T-helper 1 cell treated with Interleukin-12 subunit alpha and Interleukin-12 subunit beta and Interleukin-4 antibody, amounts not matched to agents 30 μg/mL and 1 μg/mL, for 36 hours (primary cell): Measurements from ENCODE around the gene PACSIN2.

Experiments
- H3K27ac Mint-ChIP-seq: one replicate; pipeline ENCODE4 v1.8.0; 2021; ENCODE audit warnings: mild to moderate bottlenecking, mixed read lengths
- H3K27me3 Mint-ChIP-seq: one replicate; pipeline ENCODE4 v1.8.0; 2021; ENCODE audit warnings: low read depth, mixed read lengths
- H3K36me3 Mint-ChIP-seq: one replicate; pipeline ENCODE4 v1.8.0; 2021; ENCODE audit warnings: low read depth, mixed read lengths
- H3K4me1 Mint-ChIP-seq: one replicate; pipeline ENCODE4 v1.8.0; 2021; ENCODE audit warnings: low read depth, mixed read lengths
- H3K4me3 Mint-ChIP-seq: one replicate; pipeline ENCODE4 v1.8.0; 2021; ENCODE audit warnings: mild to moderate bottlenecking, moderate library complexity, mixed read lengths
- H3K9me3 Mint-ChIP-seq: one replicate; pipeline ENCODE4 v1.8.0; 2021; ENCODE audit warnings: mixed read lengths

Gene PACSIN2

GRCh38 chr22:43014869-43015676 lies at the start of gene PACSIN2:
Gene PACSIN2 (minus strand): TSS chr22:43015149. CDS start chr22:42912080, 103,069 bp downstream.
- H3K36me3 Mint-ChIP-seq = no peaks in the 10 kb centered on the region
- no peaks in the 10 kb centered on the region for H3K9me3 Mint-ChIP-seq
- peaks cover 9% of the 10 kb centered on the region for H3K27me3 Mint-ChIP-seq
- H3K4me3 Mint-ChIP-seq = peak within 1 kb of the TSS; percentile 90
- peaks cover 20% of the 10 kb centered on the region for H3K4me1 Mint-ChIP-seq
- peak within 1 kb of the TSS; percentile 78 for H3K27ac Mint-ChIP-seq

- Mint-ChIP-seq H3K9me3 (no peaks in the 10 kb centered on the region), H3K4me3 (no peak overlapping the region), H3K27me3 (no peaks in the 10 kb centered on the region), H3K36me3 (peaks cover 3% of the 10 kb centered on the region), H3K4me1 (no peaks in the 10 kb centered on the region), H3K27ac (no peak overlapping the region)
Measured at GRCh38 chr22:43060183-43060582, 45.2 kb upstream of the PACSIN2 start.

GRCh38 chr22:43057641-43058040 lies 42.7 kb upstream of the PACSIN2 start:
- Mint-ChIP-seq H3K9me3 (no peaks in the 10 kb centered on the region), H3K4me1 (no peaks in the 10 kb centered on the region), H3K4me3 (no peak overlapping the region), H3K27me3 (no peaks in the 10 kb centered on the region), H3K27ac (no peak overlapping the region), H3K36me3 (no peaks in the 10 kb centered on the region)

- Mint-ChIP-seq H3K4me3 (no peak overlapping the region), H3K27me3 (no peaks in the 10 kb centered on the region), H3K4me1 (no peaks in the 10 kb centered on the region), H3K9me3 (no peaks in the 10 kb centered on the region), H3K27ac (no peak overlapping the region), H3K36me3 (no peaks in the 10 kb centered on the region)
Measured at GRCh38 chr22:43053176-43053575, 38.2 kb upstream of the PACSIN2 start.

GRCh38 chr22:43050995-43051394 lies 36.0 kb upstream of the PACSIN2 start:
- Mint-ChIP-seq H3K4me3 (no peak overlapping the region), H3K4me1 (no peaks in the 10 kb centered on the region), H3K27me3 (no peaks in the 10 kb centered on the region), H3K27ac (no peak overlapping the region), H3K9me3 (no peaks in the 10 kb centered on the region), H3K36me3 (no peaks in the 10 kb centered on the region)

GRCh38 chr22:43047605-43048004 lies 32.7 kb upstream of the PACSIN2 start:
- Mint-ChIP-seq H3K4me1 (no peaks in the 10 kb centered on the region), H3K27ac (no peak overlapping the region), H3K4me3 (no peak overlapping the region), H3K27me3 (no peaks in the 10 kb centered on the region), H3K9me3 (no peaks in the 10 kb centered on the region), H3K36me3 (no peaks in the 10 kb centered on the region)

GRCh38 chr22:43044290-43044712 lies 29.4 kb upstream of the PACSIN2 start:
- Mint-ChIP-seq H3K9me3 (no peaks in the 10 kb centered on the region), H3K4me1 (no peaks in the 10 kb centered on the region), H3K36me3 (no peaks in the 10 kb centered on the region), H3K27me3 (no peaks in the 10 kb centered on the region), H3K4me3 (no peak overlapping the region), H3K27ac (no peak overlapping the region)

- Mint-ChIP-seq H3K9me3 (no peaks in the 10 kb centered on the region), H3K36me3 (no peaks in the 10 kb centered on the region), H3K27me3 (no peaks in the 10 kb centered on the region), H3K27ac (no peak overlapping the region), H3K4me3 (no peak overlapping the region), H3K4me1 (no peaks in the 10 kb centered on the region)
Measured at GRCh38 chr22:43042101-43042780, 27.3 kb upstream of the PACSIN2 start.

- no peaks in the 10 kb centered on the region for H3K9me3 Mint-ChIP-seq
- H3K27ac Mint-ChIP-seq = no peak overlapping the region
- no peaks in the 10 kb centered on the region for H3K36me3 Mint-ChIP-seq
- no peak overlapping the region for H3K4me3 Mint-ChIP-seq
- no peaks in the 10 kb centered on the region for H3K27me3 Mint-ChIP-seq
- no peaks in the 10 kb centered on the region for H3K4me1 Mint-ChIP-seq
Measured at GRCh38 chr22:43039800-43040199, 24.9 kb upstream of the PACSIN2 start.

- Mint-ChIP-seq H3K27me3 (no peaks in the 10 kb centered on the region), H3K4me1 (peaks cover 2% of the 10 kb centered on the region), H3K36me3 (no peaks in the 10 kb centered on the region), H3K27ac (no peak overlapping the region), H3K4me3 (no peak overlapping the region), H3K9me3 (no peaks in the 10 kb centered on the region)
Measured at GRCh38 chr22:43038325-43038724, 23.4 kb upstream of the PACSIN2 start.

GRCh38 chr22:43036282-43036829 lies 21.4 kb upstream of the PACSIN2 start:
- Mint-ChIP-seq H3K27me3 (no peaks in the 10 kb centered on the region), H3K4me1 (peaks cover 2% of the 10 kb centered on the region), H3K36me3 (no peaks in the 10 kb centered on the region), H3K27ac (no peak overlapping the region), H3K9me3 (no peaks in the 10 kb centered on the region), H3K4me3 (no peak overlapping the region)

- Mint-ChIP-seq H3K27me3 (no peaks in the 10 kb centered on the region), H3K36me3 (no peaks in the 10 kb centered on the region), H3K4me3 (no peak overlapping the region), H3K9me3 (no peaks in the 10 kb centered on the region), H3K27ac (no peak overlapping the region), H3K4me1 (peaks cover 2% of the 10 kb centered on the region)
Measured at GRCh38 chr22:43035250-43035649, 20.3 kb upstream of the PACSIN2 start.

GRCh38 chr22:43031617-43032016 lies 16.7 kb upstream of the PACSIN2 start:
- Mint-ChIP-seq H3K36me3 (no peaks in the 10 kb centered on the region), H3K4me1 (peaks cover 2% of the 10 kb centered on the region), H3K4me3 (no peak overlapping the region), H3K9me3 (no peaks in the 10 kb centered on the region), H3K27me3 (no peaks in the 10 kb centered on the region), H3K27ac (no peak overlapping the region)

GRCh38 chr22:43018615-43019014 lies 3.7 kb upstream of the PACSIN2 start:
- Mint-ChIP-seq H3K9me3 (no peaks in the 10 kb centered on the region), H3K27ac (no peak overlapping the region), H3K4me3 (no peak overlapping the region), H3K36me3 (no peaks in the 10 kb centered on the region), H3K4me1 (peaks cover 12% of the 10 kb centered on the region), H3K27me3 (peaks cover 9% of the 10 kb centered on the region)
